HG02943 (cell line): ENCODE results near the gene SPDYE1.
"Not testable (repeated sequence)": the region's sequence is repeated elsewhere in the genome, so short reads cannot be mapped to it uniquely, and the experiment has no call there.

Source experiments
- ATAC-seq: cut with Tn5 transposase; IDR thresholded peaks from one replicate; pipeline ENCODE4 v1.9.1; 2021; ENCODE audit warnings: mild to moderate bottlenecking, low read depth, moderate library complexity; ENCODE audit not compliant: unreplicated experiment

Gene SPDYE1, protein sequence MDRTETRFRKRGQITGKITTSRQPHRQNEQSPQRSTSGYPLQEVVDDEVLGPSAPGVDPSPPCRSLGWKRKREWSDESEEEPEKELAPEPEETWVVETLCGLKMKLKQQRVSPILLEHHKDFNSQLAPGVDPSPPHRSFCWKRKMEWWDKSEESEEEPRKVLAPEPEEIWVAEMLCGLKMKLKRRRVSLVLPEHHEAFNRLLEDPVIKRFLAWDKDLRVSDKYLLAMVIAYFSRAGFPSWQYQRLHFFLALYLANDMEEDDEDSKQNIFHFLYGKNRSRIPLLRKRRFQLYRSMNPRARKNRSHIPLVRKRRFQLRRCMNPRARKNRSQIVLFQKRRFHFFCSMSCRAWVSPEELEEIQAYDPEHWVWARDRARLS

DNA sequence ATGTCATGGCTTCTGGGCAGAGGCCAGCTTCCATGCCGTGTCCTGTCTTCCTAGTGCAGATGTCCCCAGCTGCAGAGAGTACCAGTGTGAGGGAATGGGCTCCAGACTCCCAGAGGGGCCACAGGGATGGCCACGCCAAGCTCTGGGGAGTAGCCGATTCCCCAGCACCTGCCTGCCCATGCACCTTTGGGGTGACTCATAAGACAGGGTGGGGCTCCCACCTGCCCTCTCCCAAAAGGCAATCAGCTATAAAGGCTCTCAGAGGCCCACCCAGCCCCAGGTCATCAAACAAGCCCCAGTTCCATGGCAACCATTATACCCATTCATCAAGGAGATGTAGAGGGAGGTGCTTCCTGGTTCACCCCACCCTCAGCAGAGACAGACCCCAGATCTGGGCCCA is at the start of gene SPDYE1:
SPDYE1 (plus strand) TSS at position 366 of the 400 bp plus-strand sequence. CDS start 2,053 bp downstream, outside the sequence.
- ATAC-seq: not testable (repeated sequence)

DNA sequence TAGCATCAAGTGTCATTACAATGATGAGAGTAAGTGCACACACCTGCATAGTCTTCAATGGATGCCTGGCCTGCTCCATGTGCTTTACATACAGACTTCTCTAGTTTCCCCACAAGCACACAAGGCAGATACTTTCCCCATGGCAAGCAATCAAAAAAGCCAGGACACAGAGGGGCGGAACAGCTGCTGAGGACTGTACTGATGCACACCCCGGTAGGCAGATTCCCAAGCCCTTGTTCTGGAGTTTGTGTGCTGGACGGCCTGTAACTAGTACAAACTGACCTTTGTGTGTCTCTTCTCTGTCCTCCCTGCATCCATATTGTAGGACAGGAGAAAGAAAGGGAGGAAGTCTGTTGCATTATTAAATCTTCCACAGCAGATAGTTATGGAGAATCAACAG is 45.7 kb upstream of the SPDYE1 start:
- ATAC-seq: no peak

DNA sequence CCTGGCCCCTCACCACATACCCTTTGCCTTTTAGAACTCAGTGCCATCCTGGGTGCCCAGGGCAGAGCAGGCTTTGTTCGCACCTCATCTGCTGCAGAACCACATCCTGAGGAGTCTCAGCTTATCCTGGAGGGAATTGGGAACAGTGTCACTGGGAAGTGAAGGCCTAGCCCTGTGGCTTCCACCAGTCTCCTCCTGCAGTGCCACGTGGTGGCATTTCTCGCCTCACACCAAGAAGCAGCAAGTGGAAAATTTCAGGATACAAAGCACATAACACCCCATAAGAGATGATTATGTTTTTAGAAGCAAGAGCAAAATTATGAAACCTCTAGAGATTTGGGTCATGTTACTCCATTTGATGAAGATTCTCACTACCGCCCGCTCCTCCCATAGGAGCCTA is 44.6 kb upstream of the SPDYE1 start:
- ATAC-seq: no peak

DNA sequence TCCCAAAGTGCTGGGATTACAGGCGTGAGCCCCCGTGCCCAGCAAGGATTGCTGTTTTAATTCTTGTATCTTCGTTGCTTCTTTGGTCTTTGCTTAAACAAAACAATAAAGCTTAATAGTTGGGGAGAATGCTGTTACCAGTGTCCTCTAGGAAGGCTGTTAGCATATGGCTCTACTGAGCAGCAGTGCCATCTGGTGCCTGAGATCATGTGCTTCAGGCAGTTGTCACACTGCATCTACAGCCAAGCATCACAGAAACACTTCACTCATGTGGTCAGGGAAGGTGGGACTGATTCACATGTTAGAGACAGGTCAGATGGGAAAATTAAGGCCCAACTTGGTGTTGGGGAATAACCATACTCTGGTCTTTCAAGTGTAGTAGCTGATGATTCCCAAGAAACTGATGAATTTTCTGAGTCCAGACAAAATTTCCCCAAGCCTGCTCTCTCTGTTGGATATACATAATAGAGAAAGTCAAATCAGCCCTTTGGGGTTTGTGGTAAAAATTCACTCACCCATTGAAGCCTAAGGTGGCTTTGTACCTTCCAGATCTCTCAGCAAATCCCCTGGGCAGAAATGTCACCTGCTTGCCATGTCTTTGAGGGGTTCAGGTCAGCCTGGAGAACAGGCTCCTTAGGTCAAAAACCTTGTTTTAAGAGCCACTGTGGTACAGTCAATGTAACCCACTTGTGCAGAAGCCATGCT is 43.0 kb upstream of the SPDYE1 start:
- ATAC-seq: no peak

DNA sequence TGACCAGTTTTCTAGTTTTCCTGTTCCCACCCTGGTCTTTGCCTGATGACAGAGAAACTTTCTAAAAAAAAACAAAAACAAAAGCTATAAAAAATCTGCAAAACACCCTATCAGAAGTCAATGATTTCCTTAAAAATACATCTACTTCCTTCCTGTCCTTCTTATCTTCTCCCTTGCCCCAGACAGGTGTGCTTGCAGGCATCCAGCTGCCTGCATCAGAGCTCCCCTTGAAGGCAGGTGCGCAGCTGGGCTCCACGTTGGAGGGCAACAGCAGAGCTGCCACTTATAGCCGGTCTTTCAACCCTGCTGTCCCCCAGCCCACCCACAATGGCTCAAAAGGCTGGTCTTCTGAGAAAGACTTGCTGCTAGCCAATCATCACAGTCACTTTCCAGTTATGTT is 41.7 kb upstream of the SPDYE1 start:
- ATAC-seq: no peak

DNA sequence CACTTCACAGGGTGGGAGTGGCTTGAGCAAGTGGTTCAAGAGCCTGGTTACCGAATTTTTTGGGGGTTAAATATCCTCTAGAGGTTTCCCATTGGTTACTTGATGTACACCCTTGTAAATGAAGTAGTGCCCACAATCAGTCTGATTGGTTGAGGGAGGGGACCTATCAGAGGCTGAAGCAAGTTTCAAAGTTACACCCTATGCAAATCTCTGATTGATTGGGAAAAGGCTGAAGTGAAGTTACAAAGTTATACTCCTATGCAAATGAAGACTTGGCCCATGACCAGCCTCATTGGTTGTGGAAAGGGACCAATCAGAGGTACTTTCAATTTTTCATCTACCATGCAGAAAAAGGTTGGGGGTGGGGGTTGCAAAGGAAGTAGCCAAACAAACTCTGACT is 36.8 kb upstream of the SPDYE1 start:
- no peak for ATAC-seq

DNA sequence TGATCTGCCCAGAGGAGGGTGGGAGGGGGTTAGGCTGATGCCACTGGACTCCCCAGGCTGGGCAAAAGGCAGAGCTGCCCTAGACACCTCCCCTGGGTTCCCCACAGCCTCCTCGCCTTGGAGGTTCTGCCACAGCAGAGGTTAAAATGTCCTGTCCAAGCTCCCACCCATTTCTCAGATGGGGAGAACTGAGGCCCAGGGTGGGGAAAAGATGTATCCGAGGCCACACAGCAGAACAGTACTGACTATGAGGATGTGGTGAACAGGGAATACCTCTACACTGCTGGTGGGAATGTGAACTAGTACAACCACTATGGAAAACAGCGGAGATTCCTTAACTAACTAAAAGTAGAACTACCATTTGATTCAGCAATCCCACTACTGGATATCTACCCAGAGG is 31.3 kb upstream of the SPDYE1 start:
- ATAC-seq: not testable (repeated sequence)

DNA sequence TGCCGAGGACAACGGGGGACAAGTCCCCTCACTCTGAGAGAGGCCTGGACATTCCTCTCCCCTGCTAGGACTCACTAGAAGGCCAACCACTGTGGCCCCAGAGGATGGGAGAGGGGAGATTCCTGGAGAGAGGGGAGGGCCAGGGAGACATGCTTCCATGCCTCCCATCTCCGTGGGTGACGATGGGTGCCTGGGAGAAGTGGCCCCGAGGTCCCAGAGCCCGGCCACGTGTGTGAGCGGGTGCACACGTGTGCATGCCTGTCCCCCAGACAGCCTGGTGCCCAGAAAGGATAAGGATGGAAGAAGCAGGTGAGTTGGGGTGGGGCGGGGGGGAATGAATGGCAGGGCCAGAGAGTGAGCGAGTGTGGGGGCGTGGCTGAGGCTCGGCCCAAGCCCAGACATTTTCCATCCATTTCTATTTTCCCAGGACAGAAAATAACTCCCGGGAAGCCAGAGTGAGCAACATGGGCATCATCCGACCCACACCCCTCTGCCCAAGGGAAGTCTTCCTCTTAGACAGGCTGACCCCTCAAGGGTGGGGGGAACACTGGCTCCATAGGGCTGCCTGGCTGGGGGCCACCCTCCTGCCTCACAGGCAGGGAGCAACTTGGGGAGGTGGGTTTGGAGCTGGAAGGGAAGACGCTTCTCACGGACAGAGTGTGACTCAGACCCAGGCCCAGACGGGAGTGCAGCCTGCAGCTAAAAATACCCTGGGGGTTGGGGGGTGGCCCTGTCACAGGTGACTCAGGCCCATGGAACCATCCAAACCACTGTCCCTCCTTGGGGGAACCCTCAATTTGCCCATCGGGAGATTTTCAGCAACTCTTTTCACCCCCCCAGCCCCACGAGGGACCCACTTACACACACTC is 29.3 kb upstream of the SPDYE1 start:
- not testable (repeated sequence) for ATAC-seq

DNA sequence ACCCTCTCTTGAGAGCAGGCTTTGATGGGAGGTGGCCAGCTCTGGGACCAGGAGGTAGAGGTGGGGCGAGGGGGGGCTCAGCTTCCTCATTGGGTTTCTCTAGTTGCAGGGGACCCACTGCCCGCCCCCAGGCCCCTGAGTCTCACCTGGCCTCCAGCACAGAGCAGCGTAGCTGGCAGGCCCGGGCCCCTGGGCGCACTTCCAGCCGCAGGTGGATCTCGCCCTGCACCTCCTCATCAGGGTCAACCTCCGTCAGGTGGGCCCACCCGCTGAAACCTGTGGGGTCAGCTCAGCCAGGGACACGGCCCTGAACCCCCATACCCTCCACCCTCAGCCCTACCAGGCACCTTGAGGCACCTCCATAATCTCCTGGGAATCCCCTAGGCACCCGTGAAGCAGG is 28.1 kb upstream of the SPDYE1 start:
- not testable (repeated sequence) for ATAC-seq

DNA sequence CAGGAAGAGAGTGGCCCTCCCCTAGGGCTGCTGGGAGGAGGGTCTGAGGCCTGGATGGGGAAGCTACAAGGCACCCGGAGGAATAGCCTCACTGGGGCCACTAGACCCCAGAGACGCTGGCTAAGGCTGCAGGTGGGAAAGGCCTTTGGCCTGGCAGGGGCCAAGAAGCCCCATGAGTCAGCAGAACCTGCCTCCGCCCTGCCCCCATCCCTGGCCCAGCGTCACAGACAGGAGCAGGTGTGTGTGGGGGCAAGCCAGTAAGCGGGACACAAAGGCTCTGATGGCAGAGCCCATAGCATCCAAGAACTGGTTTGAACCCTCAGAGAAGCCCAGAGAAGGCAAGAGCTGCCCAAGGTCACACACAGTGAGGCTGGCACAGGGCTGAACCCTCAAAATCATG is 27.0 kb upstream of the SPDYE1 start:
- ATAC-seq: not testable (repeated sequence)

DNA sequence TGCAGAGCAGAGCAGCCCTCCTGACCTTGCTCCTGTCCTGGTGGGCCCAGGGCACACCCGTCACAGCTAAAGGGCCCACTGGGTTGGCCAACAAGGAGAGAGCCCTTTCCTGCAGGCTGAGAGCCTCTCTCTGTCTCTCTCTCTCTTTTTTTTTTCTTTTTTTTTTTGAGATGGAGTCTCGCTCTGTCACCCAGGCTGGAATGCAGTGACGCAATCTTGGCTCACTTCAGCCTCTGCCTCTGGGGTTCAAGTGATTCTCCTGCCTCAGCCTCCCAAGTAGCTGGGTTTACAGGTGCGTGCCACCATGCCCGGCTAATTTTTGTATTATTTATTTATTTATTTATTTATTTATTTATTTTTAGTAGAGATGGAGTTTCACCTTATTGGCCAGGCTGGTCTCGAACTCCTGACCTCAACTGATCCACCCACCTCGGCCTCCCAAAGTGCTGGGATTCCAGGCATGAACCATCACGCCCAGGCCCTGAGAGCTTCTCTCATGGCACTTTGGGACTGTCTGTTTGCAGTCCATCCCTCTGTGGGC is 23.6 kb upstream of the SPDYE1 start:
- not testable (repeated sequence) for ATAC-seq

DNA sequence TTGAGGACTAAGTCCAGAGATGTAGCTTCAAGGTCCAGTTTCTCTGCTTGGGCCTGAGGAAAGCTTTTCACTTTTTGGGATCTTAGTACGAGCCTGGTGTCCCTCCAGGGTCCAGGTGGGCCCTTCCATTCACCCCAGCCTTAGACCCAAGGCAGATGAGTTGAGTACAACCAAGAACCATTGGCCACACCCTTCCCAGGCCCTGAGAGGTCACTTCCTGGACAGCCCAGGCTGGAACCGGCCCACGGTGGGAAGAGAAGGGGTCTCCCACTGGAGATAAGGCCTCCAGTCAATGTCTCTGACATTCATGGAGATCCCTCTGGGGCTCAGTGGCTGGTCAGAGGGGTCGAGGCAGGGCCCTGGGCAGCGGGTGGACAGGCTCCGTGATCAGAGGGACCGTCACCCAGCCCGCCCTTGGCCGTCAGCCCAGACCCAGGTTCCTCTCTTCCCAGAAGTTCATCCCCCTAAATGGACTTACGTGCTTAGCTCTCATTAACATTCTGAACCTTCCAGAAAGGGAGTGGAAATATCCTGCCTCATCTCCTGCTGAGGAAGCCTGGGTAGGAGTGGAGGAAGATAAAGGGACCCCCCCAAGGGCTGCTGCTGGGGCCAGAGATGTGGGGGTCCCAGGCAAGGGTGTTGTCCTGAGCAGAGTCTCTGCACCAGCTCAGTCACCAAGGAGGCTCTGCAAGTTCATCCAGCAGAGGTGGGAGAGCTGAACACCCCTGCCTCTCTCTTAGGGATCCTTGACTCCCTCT is 22.8 kb upstream of the SPDYE1 start:
- ATAC-seq: not testable (repeated sequence)

DNA sequence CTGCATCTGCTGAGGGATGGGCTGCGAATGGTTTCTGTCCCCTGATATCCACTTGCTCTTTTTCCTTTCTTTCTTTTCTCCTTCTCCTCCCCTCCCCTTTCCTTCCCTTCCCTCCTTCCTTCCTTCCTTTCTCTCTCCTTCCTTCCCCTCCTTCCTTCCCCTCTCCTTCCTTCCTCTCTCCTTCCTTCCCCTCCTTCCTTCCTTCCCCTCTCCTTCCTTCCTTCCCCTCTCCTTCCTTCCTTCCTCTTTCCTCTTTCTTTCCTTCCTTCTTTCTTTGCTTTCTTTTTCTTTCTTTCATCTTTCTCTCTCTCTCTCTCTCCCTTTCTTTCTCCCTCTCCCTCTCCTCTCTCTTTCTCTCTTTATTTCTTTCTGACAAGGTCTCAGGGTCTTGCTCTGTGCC is 20.2 kb upstream of the SPDYE1 start:
- ATAC-seq: no peak

DNA sequence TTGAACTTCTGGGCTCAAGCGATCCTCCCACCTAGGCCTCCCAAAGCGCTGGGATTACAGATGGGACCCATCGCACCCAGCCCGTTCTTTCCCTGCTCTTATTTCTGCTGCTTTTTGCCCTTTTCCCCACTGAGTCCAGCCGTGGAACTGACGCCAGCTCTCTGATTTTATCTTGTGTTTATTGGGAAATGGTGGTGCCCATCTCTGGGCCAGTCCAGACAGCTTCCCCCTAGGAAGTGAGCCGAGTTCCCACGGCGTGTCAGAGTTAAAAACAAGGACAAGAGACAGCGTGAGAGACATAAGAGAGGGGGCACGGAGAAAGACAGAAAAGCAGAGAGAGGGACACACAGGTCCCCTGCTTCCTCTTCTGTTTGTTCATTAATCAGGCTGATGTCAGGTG is 19.6 kb upstream of the SPDYE1 start:
- not testable (repeated sequence) for ATAC-seq

DNA sequence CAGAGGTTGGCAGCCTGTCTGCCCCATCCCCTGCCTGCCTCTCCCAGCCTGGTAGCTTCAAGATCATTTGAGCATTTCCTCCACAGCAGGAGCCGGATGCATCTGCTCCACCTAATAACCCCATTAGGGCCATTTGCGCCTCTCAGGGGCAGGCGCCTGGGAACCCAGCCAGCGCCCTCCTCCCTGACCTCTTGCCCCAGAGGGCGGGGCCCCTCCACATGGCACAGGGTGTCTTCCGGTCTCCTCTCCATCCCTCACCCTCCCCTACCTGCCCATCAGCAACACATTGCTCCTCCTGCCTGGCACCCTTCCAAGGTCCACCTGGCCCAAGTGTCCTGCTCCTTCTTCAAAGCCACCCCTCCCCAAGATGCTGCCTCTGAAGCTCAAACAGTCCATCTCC is 14.8 kb upstream of the SPDYE1 start:
- ATAC-seq: not testable (repeated sequence)

DNA sequence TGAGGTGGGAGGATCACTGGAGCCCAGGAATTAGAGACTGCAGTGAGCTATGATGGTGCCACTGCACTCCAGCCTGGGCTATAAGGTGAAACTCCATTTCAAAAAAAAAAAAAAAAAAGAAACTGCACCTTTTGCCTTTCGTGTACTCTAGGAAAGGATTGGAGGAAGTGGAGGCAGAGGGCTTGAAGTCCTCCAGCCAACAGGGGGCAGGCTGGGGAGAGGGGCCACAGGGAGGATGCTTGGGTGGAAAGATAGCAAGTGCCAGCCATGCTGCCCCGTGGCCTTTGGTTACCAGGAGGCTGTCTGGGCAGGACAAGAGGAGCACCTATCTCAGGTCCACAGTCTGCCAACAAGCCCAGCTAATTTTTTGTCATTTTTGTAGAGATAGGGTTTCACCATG is 14.0 kb upstream of the SPDYE1 start:
- ATAC-seq: not testable (repeated sequence)

DNA sequence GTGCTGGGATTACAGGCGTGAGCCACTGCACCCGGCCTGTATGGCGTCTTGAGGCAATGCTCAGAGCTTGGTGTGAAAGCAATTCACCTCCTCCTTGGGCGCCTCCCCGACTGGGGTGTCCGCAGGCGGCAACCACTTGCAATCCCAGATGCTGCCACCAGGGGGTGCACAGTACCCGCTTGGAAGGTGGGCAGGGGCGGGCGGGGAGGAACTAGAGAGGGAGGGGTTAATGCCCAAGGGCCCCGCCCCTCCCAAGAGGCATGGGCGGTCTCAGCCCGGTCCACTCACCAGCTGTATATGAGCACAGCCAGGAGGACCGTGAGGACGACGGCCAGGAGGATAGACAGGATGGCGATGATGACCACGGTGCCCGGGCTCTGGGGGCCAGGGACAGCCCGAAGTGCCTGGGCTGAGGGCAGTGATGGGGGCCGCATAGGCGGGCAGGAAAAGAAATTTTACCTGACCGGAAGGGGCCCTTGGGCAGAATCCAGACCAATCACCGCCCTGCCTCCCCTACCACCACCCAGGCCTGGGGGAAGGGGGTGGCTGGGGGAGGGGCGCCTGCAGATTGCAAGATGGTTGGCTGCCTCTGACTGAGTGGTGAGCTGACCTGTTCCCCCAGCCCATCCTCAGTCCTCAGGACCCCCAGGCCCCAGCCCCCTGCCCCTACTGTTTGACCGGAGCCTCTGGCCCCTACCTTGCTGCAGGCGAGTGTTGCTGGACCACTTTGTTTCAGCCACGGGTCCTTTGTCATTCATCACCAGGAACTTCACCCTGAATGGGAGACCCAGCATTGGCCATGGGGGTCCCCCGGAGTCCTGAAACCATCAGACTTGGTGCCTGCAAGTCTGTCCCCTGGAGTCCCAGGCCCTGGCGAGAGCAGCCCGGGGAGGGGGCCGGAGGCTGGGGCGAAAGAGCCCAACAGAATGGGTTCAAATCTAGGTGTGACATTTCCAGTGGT is 11.5 kb upstream of the SPDYE1 start:
- peak; percentile 62 for ATAC-seq

DNA sequence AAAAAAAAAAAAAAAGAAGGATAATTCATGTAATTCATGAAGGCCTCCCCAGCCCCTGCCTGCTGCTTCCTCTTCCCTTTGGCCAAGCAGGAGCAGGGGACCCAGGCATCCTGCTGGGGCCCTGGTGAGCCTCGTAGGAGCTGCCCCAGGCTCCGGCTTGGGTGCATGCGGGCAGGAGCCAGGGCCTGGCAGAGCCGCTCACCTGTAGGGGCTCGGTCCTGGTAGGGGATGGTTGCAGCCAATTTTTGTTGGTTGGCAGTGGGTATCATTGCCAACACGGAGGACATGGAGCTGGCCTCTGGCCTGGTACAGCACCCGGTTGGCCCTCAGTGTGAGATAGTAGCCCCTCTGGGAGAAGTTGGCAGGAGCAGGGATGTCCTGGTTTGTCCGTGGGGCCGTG is 10.2 kb upstream of the SPDYE1 start:
- ATAC-seq: not testable (repeated sequence)
